HepG2 (cell line): ENCODE data around the gene SMIM14. TPM values are rescaled to one million over a fixed set of nuclear protein-coding genes. Genes with fewer than 3 reads are reported as not detected.
A peak's percentile ranks its signal among the peaks of the same experiment; 100 is the strongest.

Experiments used
- DRAP1 ChIP-seq: IDR thresholded peaks from 2 replicates; pipeline ENCODE4 v1.6.1; 2016; ENCODE audit warnings: missing genetic modification reagents, missing compliant biosample characterization
- HDAC6 ChIP-seq: fragments of 200-600 bp; sonication (generic); IDR thresholded peaks from 2 replicates; pipeline ENCODE4 v1.7.0; 2017; ENCODE audit warnings: mild to moderate bottlenecking, antibody characterized with exemption, low read length, low read depth
- KLF6 ChIP-seq: IDR thresholded peaks from 2 replicates; pipeline ENCODE4 v1.8.0; 2016; ENCODE audit warnings: missing biosample characterization, missing genetic modification reagents
- MTF1 ChIP-seq: sonication (generic); formaldehyde crosslinking; IDR thresholded peaks from 2 replicates; pipeline ENCODE4 v1.5.0; 2020; ENCODE audit warnings: missing genetic modification reagents
- MTF2 ChIP-seq: sonication (generic); formaldehyde crosslinking; IDR thresholded peaks from 2 replicates; pipeline ENCODE4 v1.5.0; 2020; ENCODE audit warnings: missing genetic modification reagents, borderline replicate concordance
- ONECUT2 ChIP-seq: sonication (generic); formaldehyde crosslinking; IDR thresholded peaks from 2 replicates; pipeline ENCODE4 v1.4.0; 2020; ENCODE audit warnings: missing genetic modification reagents
- RXRA ChIP-seq: sonication (generic); formaldehyde crosslinking; IDR thresholded peaks from 2 replicates; pipeline ENCODE4 v1.5.1; 2020; ENCODE audit warnings: missing genetic modification reagents
- SCMH1 ChIP-seq: sonication (generic); formaldehyde crosslinking; IDR thresholded peaks from 2 replicates; pipeline ENCODE4 v1.9.0; 2021; ENCODE audit warnings: missing genetic modification reagents, mild to moderate bottlenecking, borderline replicate concordance
- STAT5B ChIP-seq: sonication (generic); formaldehyde crosslinking; IDR thresholded peaks from 2 replicates; pipeline ENCODE4 v1.4.0; 2020; ENCODE audit warnings: missing genetic modification reagents
- TFE3 ChIP-seq: IDR thresholded peaks from 2 replicates; pipeline ENCODE4 v1.6.1; 2016
- ZBTB25 ChIP-seq: IDR thresholded peaks from 2 replicates; pipeline ENCODE4 v1.6.1; 2018; ENCODE audit warnings: missing genetic modification reagents
- ZBTB33 ChIP-seq: sonication (generic); formaldehyde crosslinking; IDR thresholded peaks from 2 replicates; pipeline ENCODE4 v1.4.0; 2020; ENCODE audit warnings: missing genetic modification reagents
- ZBTB46 ChIP-seq: sonication (generic); formaldehyde crosslinking; IDR thresholded peaks from 2 replicates; pipeline ENCODE4 v1.4.0; 2020; ENCODE audit warnings: mild to moderate bottlenecking, missing genetic modification reagents, borderline replicate concordance
- ZMYM2 ChIP-seq: sonication (generic); formaldehyde crosslinking; IDR thresholded peaks from 2 replicates; pipeline ENCODE4 v1.8.0; 2022; ENCODE audit warnings: mild to moderate bottlenecking, missing genetic modification reagents
- ZMYM3 ChIP-seq: sonication (generic); formaldehyde crosslinking; IDR thresholded peaks from 2 replicates; pipeline ENCODE4 v1.5.1; 2020; ENCODE audit warnings: mild to moderate bottlenecking, missing genetic modification reagents
- ZNF138 ChIP-seq: sonication (generic); formaldehyde crosslinking; IDR thresholded peaks from 2 replicates; pipeline ENCODE4 v1.5.0; 2020; ENCODE audit warnings: mild to moderate bottlenecking, low read depth, missing genetic modification reagents
- ZNF281 ChIP-seq: sonication (generic); formaldehyde crosslinking; IDR thresholded peaks from 2 replicates; pipeline ENCODE4 v1.4.0; 2020; ENCODE audit warnings: missing genetic modification reagents, borderline replicate concordance
- ZNF337 ChIP-seq: sonication (generic); formaldehyde crosslinking; IDR thresholded peaks from 2 replicates; pipeline ENCODE4 v1.5.1; 2020; ENCODE audit warnings: missing genetic modification reagents, low read depth, mild to moderate bottlenecking, borderline replicate concordance
- ZNF484 ChIP-seq: sonication (generic); formaldehyde crosslinking; IDR thresholded peaks from 2 replicates; pipeline ENCODE4 v1.5.1; 2020; ENCODE audit warnings: mild to moderate bottlenecking, low read depth, missing genetic modification reagents, borderline replicate concordance
- ZNF878 ChIP-seq: sonication (generic); formaldehyde crosslinking; IDR thresholded peaks from 2 replicates; pipeline ENCODE4 v1.8.1; 2023; ENCODE audit warnings: mild to moderate bottlenecking, missing genetic modification reagents, moderate library complexity
- polyA plus RNA-seq, 8 experiments: library from polyadenylated mRNA; depleted of rRNA in 3 of 8; stranded (reverse) in 7 of 8; unstranded in 1 of 8; fragments of >200 nt; fragmentation: Illumina TruSeq in 4 of 8; extraction: Trizol in 4 of 8; gene quantifications; 2 replicates each; pipeline versions ENCODE4 v1.2.1 to v1.2.3, GENCODE V29; 2011 to 2016; ENCODE audit warnings: low read depth in 4 of 8, missing spikeins in 1 of 8, mixed read lengths in 1 of 8; ENCODE audit not compliant: insufficient read depth in 1 of 8
- total RNA-seq, 5 experiments: library from RNA; depleted of rRNA; stranded (reverse); fragments of >200 nt; fragmentation: Illumina TruSeq; extraction: Trizol; gene quantifications; 2 replicates each; pipeline ENCODE4 v1.2.3, GENCODE V29; 2016; ENCODE audit warnings: low read depth in 1 of 5

The SMIM14 gene
- total and polyA plus RNA-seq, 2 of the 13 experiments (the other 11 are each of a cell fraction or from before 2014, with no cell fraction given): 16.3 to 28.1 TPM

GRCh38 chr4:39514888-39515401, 123.7 kb downstream of the SMIM14 start (continued):
- TF ChIP-seq ZBTB33 (CRISPR knock-in tag) (peak; percentile 70), KLF6 (CRISPR knock-in tag) (0 out of 2 replicates have a peak, but pooled peaks have one; percentile 74), MTF2 (CRISPR knock-in tag) (no peak), STAT5B (CRISPR knock-in tag) (no peak), RXRA (CRISPR knock-in tag) (peak; percentile 98), TFE3 (CRISPR knock-in tag) (peak; percentile 91), ONECUT2 (CRISPR knock-in tag) (peak; percentile 67; the same call in 1 of the 2 replicates), ZNF484 (CRISPR knock-in tag) (no peak), ZNF281 (CRISPR knock-in tag) (peak; percentile 72; the same call in 1 of the 2 replicates), ZNF878 (peak; percentile 38; the same call in 1 of the 2 replicates), ZBTB25 (CRISPR knock-in tag) (peak; percentile 84; the same call in 1 of the 2 replicates), ZMYM2 (peak; percentile 89), DRAP1 (peak; percentile 69), MTF1 (CRISPR knock-in tag) (no peak), HDAC6 (no peak), ZNF337 (CRISPR knock-in tag) (no peak), ZNF138 (no peak), SCMH1 (CRISPR knock-in tag) (no peak), ZBTB46 (CRISPR knock-in tag) (no peak), ZMYM3 (CRISPR knock-in tag) (peak; percentile 59)
